ENCODE measurements around the gene IBSP.

- TF ChIP-seq POLR2A (IDR thresholded peaks at IDR 0.05) (no peak), POLR2AphosphoS5 (IDR thresholded peaks at IDR 0.05) (no peak), EP300 (IDR thresholded peaks at IDR 0.05) (no peak)
- TF ChIP-seq, protein P1, sequence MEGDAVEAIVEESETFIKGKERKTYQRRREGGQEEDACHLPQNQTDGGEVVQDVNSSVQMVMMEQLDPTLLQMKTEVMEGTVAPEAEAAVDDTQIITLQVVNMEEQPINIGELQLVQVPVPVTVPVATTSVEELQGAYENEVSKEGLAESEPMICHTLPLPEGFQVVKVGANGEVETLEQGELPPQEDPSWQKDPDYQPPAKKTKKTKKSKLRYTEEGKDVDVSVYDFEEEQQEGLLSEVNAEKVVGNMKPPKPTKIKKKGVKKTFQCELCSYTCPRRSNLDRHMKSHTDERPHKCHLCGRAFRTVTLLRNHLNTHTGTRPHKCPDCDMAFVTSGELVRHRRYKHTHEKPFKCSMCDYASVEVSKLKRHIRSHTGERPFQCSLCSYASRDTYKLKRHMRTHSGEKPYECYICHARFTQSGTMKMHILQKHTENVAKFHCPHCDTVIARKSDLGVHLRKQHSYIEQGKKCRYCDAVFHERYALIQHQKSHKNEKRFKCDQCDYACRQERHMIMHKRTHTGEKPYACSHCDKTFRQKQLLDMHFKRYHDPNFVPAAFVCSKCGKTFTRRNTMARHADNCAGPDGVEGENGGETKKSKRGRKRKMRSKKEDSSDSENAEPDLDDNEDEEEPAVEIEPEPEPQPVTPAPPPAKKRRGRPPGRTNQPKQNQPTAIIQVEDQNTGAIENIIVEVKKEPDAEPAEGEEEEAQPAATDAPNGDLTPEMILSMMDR (IDR thresholded peaks at IDR 0.05) = peak in 1 of 4 experiments; percentile 8
Observed at GRCh38 chr4:87838205-87838604, 38.9 kb downstream of the IBSP start.

All from sigmoid colon (tissue), 4 donors.